ENCODE measurements around the gene RAPGEF4. TPM values are rescaled to one million over a fixed set of nuclear protein-coding genes. Genes with fewer than 3 reads are reported as not detected.

Gene RAPGEF4
- total and polyA plus RNA-seq, 9 of the 15 experiments (the other 6 are each of a cell fraction or from before 2014, with no cell fraction given), result 0.04 to 0.33 (median 0.13) TPM; not detected in 6

DNA sequence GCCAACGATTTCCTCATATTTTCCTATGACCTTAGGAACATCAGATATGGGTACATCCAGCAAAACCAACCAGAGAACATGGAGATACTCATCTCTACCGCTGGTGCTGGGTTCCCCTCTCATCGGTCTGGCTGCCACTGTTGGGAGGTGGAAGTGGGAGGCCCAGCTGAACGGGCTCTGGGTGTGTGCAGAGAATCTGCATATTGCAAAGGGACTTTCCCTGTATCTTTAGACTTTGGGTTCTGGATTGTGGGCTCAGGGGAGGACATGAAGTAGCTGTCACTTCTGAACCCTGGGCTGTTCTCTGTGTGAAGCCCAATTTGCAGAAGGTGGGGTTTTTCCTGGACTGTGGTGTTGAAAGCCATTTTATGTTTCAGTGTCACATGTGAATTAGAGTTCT is 30.0 kb downstream of the RAPGEF4 start:
- Histone ChIP-seq H3K4me2 (ENCODE audit: insufficient read depth, low read length) (no peak overlapping the region), H3K9me3 (replicated peaks; ENCODE audit: control insufficient read depth, insufficient read depth, low read depth, low read length) (no peaks in the 10 kb centered on the region), H3K9me1 (ENCODE audit: control insufficient read depth, insufficient read depth, low read length) (no peaks in the 10 kb centered on the region), H3K79me2 (ENCODE audit: control insufficient read depth, insufficient read depth, low read length) (no peaks in the 10 kb centered on the region), H4K20me1 (replicated peaks; ENCODE audit: control insufficient read depth, insufficient read depth, low read length) (no peaks in the 10 kb centered on the region), H3K27me3 (ENCODE audit: control insufficient read depth in 2 of 2, insufficient read depth in 2 of 2, low read length in 2 of 2) (0 out of 5 replicates have a peak, but pooled peaks cover 0 to 6% of the 10 kb centered on the region in 2 experiments), H3K27ac (ENCODE audit: extremely low read depth, low read depth, low read length) (no peak overlapping the region), H3K9ac (ENCODE audit: insufficient read depth in 1 of 2, low read depth in 2 of 2, low read length in 2 of 2) (no peak overlapping the region), H2AFZ (ENCODE audit: low read depth, low read length) (no peak overlapping the region), H3K36me3 (ENCODE audit: control insufficient read depth, insufficient read depth, low read length) (no peaks in the 10 kb centered on the region), H3K4me3 (no peak overlapping the region), H3K4me1 (replicated peaks in 1 of 2; ENCODE audit: control insufficient read depth in 2 of 2, insufficient read depth in 2 of 2, low read length in 2 of 2) (no peaks in the 10 kb centered on the region)
- POLR2A ChIA-PET, result no interaction called here
- ATAC-seq, result no peak
- no peak for FAIRE-seq
- no peak for DNase-seq (ENCODE audit: extremely low read depth in 1 of 4, low spot score in 3 of 4)
- intact Hi-C loops (cut with micrococcal nuclease) (no loop called here), in situ Hi-C loops (cut with MboI) (no loop called here)
- BruUV-seq (replicated peaks), result no TSS peak
- TF ChIP-seq, protein P1, sequence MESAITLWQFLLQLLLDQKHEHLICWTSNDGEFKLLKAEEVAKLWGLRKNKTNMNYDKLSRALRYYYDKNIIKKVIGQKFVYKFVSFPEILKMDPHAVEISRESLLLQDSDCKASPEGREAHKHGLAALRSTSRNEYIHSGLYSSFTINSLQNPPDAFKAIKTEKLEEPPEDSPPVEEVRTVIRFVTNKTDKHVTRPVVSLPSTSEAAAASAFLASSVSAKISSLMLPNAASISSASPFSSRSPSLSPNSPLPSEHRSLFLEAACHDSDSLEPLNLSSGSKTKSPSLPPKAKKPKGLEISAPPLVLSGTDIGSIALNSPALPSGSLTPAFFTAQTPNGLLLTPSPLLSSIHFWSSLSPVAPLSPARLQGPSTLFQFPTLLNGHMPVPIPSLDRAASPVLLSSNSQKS (CRISPR knock-in tag; IDR thresholded peaks at IDR 0.05), result no peak
- TF ChIP-seq MEIS2 (IDR thresholded peaks at IDR 0.05; ENCODE audit: partially characterized antibody) (no peak), MYBL2 (IDR thresholded peaks at IDR 0.05; ENCODE audit: low read depth) (no peak), MYBL2 (CRISPR knock-in tag; IDR thresholded peaks at IDR 0.05; ENCODE audit: borderline replicate concordance) (no peak), MEF2D (tag; conservative IDR thresholded peaks at IDR 0.05; ENCODE audit: low read depth) (no peak)
- WGBS (ENCODE audit: insufficient coverage, low coverage, missing lambda C conversion rate), result 0% methylated on average over 4 of the region's 4 CpGs
- CTCF ChIA-PET (ENCODE audit: low intra/inter-chr PET ratio), result no interaction called here

- Histone ChIP-seq H3K36me3 (ENCODE audit: control insufficient read depth, insufficient read depth, low read length) (no peaks in the 10 kb centered on the region), H3K9me3 (replicated peaks; ENCODE audit: control insufficient read depth, insufficient read depth, low read depth, low read length) (no peaks in the 10 kb centered on the region), H3K4me3 (no peak overlapping the region), H3K4me2 (ENCODE audit: insufficient read depth, low read length) (no peak overlapping the region), H3K9ac (ENCODE audit: insufficient read depth in 1 of 2, low read depth in 2 of 2, low read length in 2 of 2) (no peak overlapping the region), H3K79me2 (ENCODE audit: control insufficient read depth, insufficient read depth, low read length) (no peaks in the 10 kb centered on the region), H3K9me1 (ENCODE audit: control insufficient read depth, insufficient read depth, low read length) (no peaks in the 10 kb centered on the region), H2AFZ (ENCODE audit: low read depth, low read length) (no peak overlapping the region), H3K27ac (ENCODE audit: extremely low read depth, low read depth, low read length) (no peak overlapping the region), H4K20me1 (replicated peaks; ENCODE audit: control insufficient read depth, insufficient read depth, low read length) (no peaks in the 10 kb centered on the region), H3K27me3 (ENCODE audit: control insufficient read depth in 2 of 2, insufficient read depth in 2 of 2, low read length in 2 of 2) (0 out of 5 replicates have a peak, but pooled peaks cover 0 to 6% of the 10 kb centered on the region in 2 experiments), H3K4me1 (replicated peaks in 1 of 2; ENCODE audit: control insufficient read depth in 2 of 2, insufficient read depth in 2 of 2, low read length in 2 of 2) (no peaks in the 10 kb centered on the region)
- no peak for ATAC-seq
- no peak for TF ChIP-seq ZNF644 (tag; IDR thresholded peaks at IDR 0.05; ENCODE audit: low read depth)
- TF ChIP-seq NFYB (IDR thresholded peaks at IDR 0.05; ENCODE audit: extremely low read depth, insufficient read length), result no peak
- TF ChIP-seq, protein P2, sequence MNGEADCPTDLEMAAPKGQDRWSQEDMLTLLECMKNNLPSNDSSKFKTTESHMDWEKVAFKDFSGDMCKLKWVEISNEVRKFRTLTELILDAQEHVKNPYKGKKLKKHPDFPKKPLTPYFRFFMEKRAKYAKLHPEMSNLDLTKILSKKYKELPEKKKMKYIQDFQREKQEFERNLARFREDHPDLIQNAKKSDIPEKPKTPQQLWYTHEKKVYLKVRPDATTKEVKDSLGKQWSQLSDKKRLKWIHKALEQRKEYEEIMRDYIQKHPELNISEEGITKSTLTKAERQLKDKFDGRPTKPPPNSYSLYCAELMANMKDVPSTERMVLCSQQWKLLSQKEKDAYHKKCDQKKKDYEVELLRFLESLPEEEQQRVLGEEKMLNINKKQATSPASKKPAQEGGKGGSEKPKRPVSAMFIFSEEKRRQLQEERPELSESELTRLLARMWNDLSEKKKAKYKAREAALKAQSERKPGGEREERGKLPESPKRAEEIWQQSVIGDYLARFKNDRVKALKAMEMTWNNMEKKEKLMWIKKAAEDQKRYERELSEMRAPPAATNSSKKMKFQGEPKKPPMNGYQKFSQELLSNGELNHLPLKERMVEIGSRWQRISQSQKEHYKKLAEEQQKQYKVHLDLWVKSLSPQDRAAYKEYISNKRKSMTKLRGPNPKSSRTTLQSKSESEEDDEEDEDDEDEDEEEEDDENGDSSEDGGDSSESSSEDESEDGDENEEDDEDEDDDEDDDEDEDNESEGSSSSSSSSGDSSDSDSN (IDR thresholded peaks at IDR 0.05; ENCODE audit: borderline replicate concordance in 1 of 2, low read depth in 2 of 2, low read length in 2 of 2), result no peak
- POLR2A ChIA-PET, result no interaction called here
- BruUV-seq (replicated peaks), result no TSS peak
- no peak for FAIRE-seq
- intact Hi-C loops (cut with micrococcal nuclease) (no loop called here), in situ Hi-C loops (cut with MboI) (no loop called here)
- WGBS (ENCODE audit: insufficient coverage, low coverage, missing lambda C conversion rate), result 0% methylated on average over 4 of the region's 4 CpGs
- no peak for DNase-seq (ENCODE audit: extremely low read depth in 1 of 4, low spot score in 3 of 4)
- CTCF ChIA-PET (ENCODE audit: low intra/inter-chr PET ratio), result no interaction called here
Observed at GRCh38 chr2:172768401-172768800, 32.8 kb downstream of the RAPGEF4 start.

All from K562 (cell line).